GM10266 (cell line): Measurements from ENCODE around the gene DCAKD.

Experiments
- DNase-seq: peaks from one replicate; pipeline ENCODE4 v3.0.0; 2012; ENCODE audit errors: extremely low spot score
- TF ChIP-seq, protein P1 (sequence below): IDR thresholded peaks from 2 replicates; pipeline ENCODE4 v1.5.1; 2012; ENCODE audit warnings: mild to moderate bottlenecking, low read depth; ENCODE audit not compliant: control insufficient read depth, insufficient read depth; ENCODE audit errors: missing control alignments

The DCAKD gene

GRCh38 chr17:44977814-44978550 lies 73.5 kb downstream of the DCAKD start:
- no peak for DNase-seq
- TF ChIP-seq, protein P1, sequence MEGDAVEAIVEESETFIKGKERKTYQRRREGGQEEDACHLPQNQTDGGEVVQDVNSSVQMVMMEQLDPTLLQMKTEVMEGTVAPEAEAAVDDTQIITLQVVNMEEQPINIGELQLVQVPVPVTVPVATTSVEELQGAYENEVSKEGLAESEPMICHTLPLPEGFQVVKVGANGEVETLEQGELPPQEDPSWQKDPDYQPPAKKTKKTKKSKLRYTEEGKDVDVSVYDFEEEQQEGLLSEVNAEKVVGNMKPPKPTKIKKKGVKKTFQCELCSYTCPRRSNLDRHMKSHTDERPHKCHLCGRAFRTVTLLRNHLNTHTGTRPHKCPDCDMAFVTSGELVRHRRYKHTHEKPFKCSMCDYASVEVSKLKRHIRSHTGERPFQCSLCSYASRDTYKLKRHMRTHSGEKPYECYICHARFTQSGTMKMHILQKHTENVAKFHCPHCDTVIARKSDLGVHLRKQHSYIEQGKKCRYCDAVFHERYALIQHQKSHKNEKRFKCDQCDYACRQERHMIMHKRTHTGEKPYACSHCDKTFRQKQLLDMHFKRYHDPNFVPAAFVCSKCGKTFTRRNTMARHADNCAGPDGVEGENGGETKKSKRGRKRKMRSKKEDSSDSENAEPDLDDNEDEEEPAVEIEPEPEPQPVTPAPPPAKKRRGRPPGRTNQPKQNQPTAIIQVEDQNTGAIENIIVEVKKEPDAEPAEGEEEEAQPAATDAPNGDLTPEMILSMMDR: no peak

- no peak for DNase-seq
- TF ChIP-seq, protein P1: no peak
These were observed 74.4 kb downstream of the DCAKD start for GRCh38 chr17:44977065-44977464.

DNA sequence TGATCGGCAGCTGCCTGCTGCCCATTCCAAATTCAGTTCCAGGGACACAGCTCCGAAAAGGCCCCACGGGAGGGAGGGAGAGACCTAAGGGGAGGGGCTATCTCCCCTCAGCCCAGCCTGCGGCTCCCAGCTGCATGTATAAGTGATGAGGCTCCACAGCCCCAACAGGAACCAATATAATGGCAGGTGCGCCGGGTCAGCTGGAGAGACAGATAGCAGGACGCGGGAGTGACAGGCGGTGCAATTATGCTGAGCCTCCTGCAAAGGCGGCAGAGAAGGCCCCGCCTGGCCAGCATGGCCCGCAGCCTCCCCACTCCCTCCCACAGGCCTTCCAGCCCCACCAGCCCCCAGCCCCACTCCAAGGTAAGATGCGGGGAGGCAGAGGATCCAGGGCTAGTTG lies 75.2 kb downstream of the DCAKD start:
- TF ChIP-seq, protein P1: no peak
- no peak for DNase-seq
